ENCODE measurements around the gene PRDM2.
A peak's percentile ranks its signal among the peaks of the same experiment; 100 is the strongest.

The PRDM2 gene

GRCh38 chr1:13722808-13723360, 22.9 kb downstream of the PRDM2 start:
- ChIA-PET POLR2A (no interaction called here), CTCF (interaction anchor here (0.7 to 2.0 kb wide), 3 partner anchors 14 to 91 kb away, joined by 3 to 4 read pairs (median 3); no protein-coding TSS in a partner anchor)
- H3K36me3 ChIP-seq (ENCODE audit: control insufficient read depth in 2 of 2, insufficient read depth in 1 of 2, low read length in 2 of 2), result no peaks in the 10 kb centered on the region
- no peaks in the 10 kb centered on the region for H3K9me3 ChIP-seq (ENCODE audit: control insufficient read depth, insufficient read depth, low read depth, low read length)
- H3K4me3 ChIP-seq (ENCODE audit: low read depth, low read length), result no peak overlapping the region
- TF ChIP-seq PATZ1 (tag by site-specific recombination; IDR thresholded peaks at IDR 0.05) (no peak), ZNF423 (tag by site-specific recombination; IDR thresholded peaks at IDR 0.05) (no peak), FEZF1 (tag by site-specific recombination; IDR thresholded peaks at IDR 0.05) (0 out of 2 replicates have a peak, but pooled peaks have one; percentile 19)
- H3K27ac ChIP-seq (ENCODE audit: extremely low read depth, low read depth, low read length), result no peak overlapping the region
- H3K4me1 ChIP-seq (ENCODE audit: control insufficient read depth, insufficient read depth, low read length), result no peaks in the 10 kb centered on the region

GRCh38 chr1:13723810-13724209, 23.8 kb downstream of the PRDM2 start:
- H3K4me1 ChIP-seq (ENCODE audit: control insufficient read depth, insufficient read depth, low read length), result peaks cover 5% of the 10 kb centered on the region; the same call in 1 of the 2 replicates
- H3K9me3 ChIP-seq (ENCODE audit: control insufficient read depth, insufficient read depth, low read depth, low read length), result no peaks in the 10 kb centered on the region
- H3K27ac ChIP-seq (ENCODE audit: extremely low read depth, low read depth, low read length), result no peak overlapping the region
- H3K36me3 ChIP-seq (ENCODE audit: control insufficient read depth in 2 of 2, insufficient read depth in 1 of 2, low read length in 2 of 2), result no peaks in the 10 kb centered on the region
- H3K4me3 ChIP-seq (ENCODE audit: low read depth, low read length), result no peak overlapping the region
- ChIA-PET CTCF (interaction anchor here (3.2 kb wide), 1 partner anchor 58 kb away, joined by 17 read pairs; no protein-coding TSS in a partner anchor), POLR2A (interaction anchor here (0.6 kb wide), 1 partner anchor 229 kb away, joined by 5 read pairs; no protein-coding TSS in a partner anchor)
- TF ChIP-seq OSR2 (tag by site-specific recombination; IDR thresholded peaks at IDR 0.05) (no peak), ZNF580 (tag by site-specific recombination; IDR thresholded peaks at IDR 0.05) (no peak), ZNF629 (tag by site-specific recombination; IDR thresholded peaks at IDR 0.05) (no peak), ZNF266 (tag by site-specific recombination; IDR thresholded peaks at IDR 0.05; ENCODE audit: low read depth) (no peak), MYNN (tag by site-specific recombination; IDR thresholded peaks at IDR 0.05; ENCODE audit: borderline replicate concordance) (no peak), ZNF843 (tag by site-specific recombination; IDR thresholded peaks at IDR 0.05) (no peak), ZBTB20 (tag by site-specific recombination; IDR thresholded peaks at IDR 0.05) (no peak), ZNF2 (tag by site-specific recombination; IDR thresholded peaks at IDR 0.05) (no peak), ZNF449 (tag by site-specific recombination; IDR thresholded peaks at IDR 0.05) (no peak), ZNF223 (tag by site-specific recombination; IDR thresholded peaks at IDR 0.05) (no peak), KLF9 (tag by site-specific recombination; IDR thresholded peaks at IDR 0.05; ENCODE audit: low read depth) (no peak), ZSCAN16 (tag by site-specific recombination; IDR thresholded peaks at IDR 0.05) (no peak), ZNF202 (tag by site-specific recombination; IDR thresholded peaks at IDR 0.05; ENCODE audit: borderline replicate concordance) (no peak), ZNF311 (tag by site-specific recombination; IDR thresholded peaks at IDR 0.05; ENCODE audit: borderline replicate concordance) (no peak), CTCF (tag by site-specific recombination; IDR thresholded peaks at IDR 0.05) (no peak), ZNF664 (tag by site-specific recombination; IDR thresholded peaks at IDR 0.05) (no peak), PRDM2 (tag by site-specific recombination; IDR thresholded peaks at IDR 0.05; ENCODE audit: borderline replicate concordance) (no peak), ZNF335 (tag by site-specific recombination; conservative IDR thresholded peaks at IDR 0.05) (no peak), ZSCAN5A (tag by site-specific recombination; IDR thresholded peaks at IDR 0.05) (no peak)

Data from HEK293 (cell line).